ENCODE measurements around the gene ZNF598.

ZNF598 gene

DNA sequence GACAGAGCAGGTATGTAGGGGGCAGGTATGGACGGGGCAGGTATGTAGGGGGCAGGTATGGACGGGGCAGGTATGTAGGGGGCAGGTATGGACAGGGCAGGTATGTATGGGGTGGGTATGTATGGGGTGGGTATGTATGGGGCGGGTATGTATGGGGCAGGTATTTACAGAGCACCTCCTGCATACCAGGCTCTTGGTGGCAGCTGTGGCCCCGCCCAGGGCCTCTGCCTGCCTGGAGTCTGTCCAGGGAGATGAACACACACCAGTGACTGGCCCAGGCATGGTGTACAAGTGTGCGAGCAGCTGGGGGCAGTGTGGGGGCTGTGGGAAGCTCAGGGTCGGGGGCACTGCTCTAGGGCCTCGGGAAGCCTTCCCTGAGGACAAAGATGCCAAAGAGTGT, 59.6 kb downstream of the ZNF598 start:
- no peak for DNase-seq

DNA sequence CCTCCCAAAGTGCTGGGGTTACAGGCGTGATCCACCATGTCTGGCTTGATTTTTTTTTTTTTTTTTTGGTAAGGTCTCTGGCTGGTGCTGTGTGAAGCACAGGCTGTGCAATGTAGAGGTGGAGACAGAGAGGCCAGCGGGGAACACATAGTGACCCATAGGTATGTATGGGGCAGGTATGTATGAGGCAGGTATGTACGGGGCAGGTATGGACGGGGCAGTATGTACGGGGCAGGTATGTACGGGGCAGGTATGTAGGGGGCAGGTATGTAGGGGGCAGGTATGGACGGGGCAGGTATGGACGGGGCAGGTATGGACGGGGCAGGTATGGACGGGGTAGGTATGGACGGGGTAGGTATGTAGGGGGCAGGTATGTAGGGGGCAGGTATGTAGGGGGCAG, 60.1 kb downstream of the ZNF598 start:
- DNase-seq = no peak

Measured in activated T-cell treated with anti-CD3 and anti-CD28 coated beads for 4 hours (primary cell).